Measurements from ENCODE around the gene ANKRD17. TPM values are rescaled to one million over a fixed set of nuclear protein-coding genes. Genes with fewer than 3 reads are reported as not detected.

The ANKRD17 gene
- polyA plus RNA-seq, 1 of the 3 experiments (the other 2 are of a cell fraction) = 25.6 TPM

DNA sequence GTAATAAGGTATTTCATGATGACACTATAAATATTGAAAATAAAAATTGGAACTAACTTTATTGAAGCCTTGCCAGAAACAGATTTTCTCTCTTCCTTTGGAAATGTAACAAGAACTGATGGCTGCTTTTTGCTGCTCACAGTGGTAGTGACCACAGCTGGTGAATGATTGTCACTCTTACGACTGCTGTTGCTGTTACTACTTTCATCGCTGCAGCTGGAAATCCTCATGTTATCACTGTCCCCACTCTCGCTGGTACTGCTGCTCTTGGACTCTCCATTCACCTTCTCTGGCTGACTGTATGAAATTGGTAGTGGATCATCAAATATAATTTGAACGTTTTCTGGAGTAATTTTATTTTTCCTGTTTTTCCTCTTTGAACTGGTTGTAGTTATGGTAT, 160.6 kb downstream of the ANKRD17 start (continued):
- TF ChIP-seq IRF3 (IDR thresholded peaks at IDR 0.05; ENCODE audit: low read depth, low read length) = no peak
- TF ChIP-seq FOSL2 (IDR thresholded peaks at IDR 0.05; ENCODE audit: borderline replicate concordance, low read depth) = no peak
- no peak for TF ChIP-seq TEAD4 (IDR thresholded peaks at IDR 0.05; ENCODE audit: borderline replicate concordance, insufficient read depth)
- no peak for TF ChIP-seq RCOR1 (IDR thresholded peaks at IDR 0.05; ENCODE audit: low read length)
- no peak for TF ChIP-seq GATA2 (CRISPR knock-in tag; IDR thresholded peaks at IDR 0.05)
- TF ChIP-seq ZBTB33 (IDR thresholded peaks at IDR 0.05; ENCODE audit: borderline replicate concordance, low read depth) = no peak
- TF ChIP-seq, protein P1, sequence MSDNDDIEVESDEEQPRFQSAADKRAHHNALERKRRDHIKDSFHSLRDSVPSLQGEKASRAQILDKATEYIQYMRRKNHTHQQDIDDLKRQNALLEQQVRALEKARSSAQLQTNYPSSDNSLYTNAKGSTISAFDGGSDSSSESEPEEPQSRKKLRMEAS (IDR thresholded peaks at IDR 0.05; ENCODE audit: low read depth) = no peak

DNA sequence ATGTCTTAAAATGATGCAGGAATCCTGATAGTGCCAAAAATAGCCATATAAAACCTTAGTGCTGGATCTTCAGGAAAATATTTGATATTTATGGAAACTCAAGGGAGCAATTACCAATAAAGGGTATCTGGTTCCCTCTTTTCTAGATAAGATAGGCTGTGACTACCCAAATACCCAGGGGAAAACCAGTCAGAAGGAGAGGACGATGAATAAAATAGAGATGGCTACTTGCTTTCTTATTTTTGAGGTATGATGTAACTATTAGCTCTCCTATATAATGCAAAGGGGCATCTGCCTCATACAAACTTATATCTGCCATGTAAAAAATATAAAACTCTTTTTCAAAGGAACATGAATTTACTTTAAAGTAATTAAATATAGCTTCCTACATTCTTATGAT, 165.7 kb downstream of the ANKRD17 start:
- Histone ChIP-seq H3K27me3 (ENCODE audit: insufficient read depth) (no peaks in the 10 kb centered on the region), H3K4me2 (no peak overlapping the region), H3K9me2 (no peaks in the 10 kb centered on the region), H3F3A (replicated peaks; ENCODE audit: insufficient read depth) (peaks cover 21% of the 10 kb centered on the region), H2AFZ (ENCODE audit: low read depth) (no peak overlapping the region), H3K9ac (no peak overlapping the region), H3K79me2 (ENCODE audit: insufficient read depth) (peaks cover 9% of the 10 kb centered on the region), H3K9me3 (no peaks in the 10 kb centered on the region), H3K36me3 (replicated peaks in 1 of 2; ENCODE audit: control insufficient read depth in 1 of 2, insufficient read depth in 2 of 2, low read length in 1 of 2) (peaks cover 60 to 86% of the 10 kb centered on the region in 2 experiments), H3K4me3 (ENCODE audit: low read depth in 2 of 2, low read length in 1 of 2) (no peak overlapping the region), H4K20me1 (ENCODE audit: insufficient read depth) (no peaks in the 10 kb centered on the region), H3K4me1 (ENCODE audit: control insufficient read depth in 1 of 2, insufficient read depth in 2 of 2, low read depth in 1 of 2, low read length in 1 of 2) (no peaks in the 10 kb centered on the region), H3K27ac (ENCODE audit: low read depth in 2 of 2, low read length in 1 of 2) (no peak overlapping the region)
- no peak for TF ChIP-seq EP300 (IDR thresholded peaks at IDR 0.05; ENCODE audit: borderline replicate concordance in 1 of 2, low read depth in 1 of 2, low read length in 1 of 2)
- TF ChIP-seq EZH2phosphoT487 (IDR thresholded peaks at IDR 0.05; ENCODE audit: borderline replicate concordance, low read depth) = no peak
- no peak for TF ChIP-seq FOSL2 (IDR thresholded peaks at IDR 0.05; ENCODE audit: borderline replicate concordance, low read depth)
- TF ChIP-seq CHD2 (IDR thresholded peaks at IDR 0.05; ENCODE audit: low read length, partially characterized antibody) = no peak
- TF ChIP-seq, protein P2, sequence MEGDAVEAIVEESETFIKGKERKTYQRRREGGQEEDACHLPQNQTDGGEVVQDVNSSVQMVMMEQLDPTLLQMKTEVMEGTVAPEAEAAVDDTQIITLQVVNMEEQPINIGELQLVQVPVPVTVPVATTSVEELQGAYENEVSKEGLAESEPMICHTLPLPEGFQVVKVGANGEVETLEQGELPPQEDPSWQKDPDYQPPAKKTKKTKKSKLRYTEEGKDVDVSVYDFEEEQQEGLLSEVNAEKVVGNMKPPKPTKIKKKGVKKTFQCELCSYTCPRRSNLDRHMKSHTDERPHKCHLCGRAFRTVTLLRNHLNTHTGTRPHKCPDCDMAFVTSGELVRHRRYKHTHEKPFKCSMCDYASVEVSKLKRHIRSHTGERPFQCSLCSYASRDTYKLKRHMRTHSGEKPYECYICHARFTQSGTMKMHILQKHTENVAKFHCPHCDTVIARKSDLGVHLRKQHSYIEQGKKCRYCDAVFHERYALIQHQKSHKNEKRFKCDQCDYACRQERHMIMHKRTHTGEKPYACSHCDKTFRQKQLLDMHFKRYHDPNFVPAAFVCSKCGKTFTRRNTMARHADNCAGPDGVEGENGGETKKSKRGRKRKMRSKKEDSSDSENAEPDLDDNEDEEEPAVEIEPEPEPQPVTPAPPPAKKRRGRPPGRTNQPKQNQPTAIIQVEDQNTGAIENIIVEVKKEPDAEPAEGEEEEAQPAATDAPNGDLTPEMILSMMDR (IDR thresholded peaks at IDR 0.05) = no peak
- TF ChIP-seq, protein P1 (IDR thresholded peaks at IDR 0.05; ENCODE audit: low read depth) = no peak
- no peak for TF ChIP-seq PBX3 (IDR thresholded peaks at IDR 0.05)
- no peak for TF ChIP-seq POLR2AphosphoS5 (IDR thresholded peaks at IDR 0.05; ENCODE audit: low read depth, low read length)
- no peak for TF ChIP-seq NFIC (IDR thresholded peaks at IDR 0.05; ENCODE audit: borderline replicate concordance)
- TF ChIP-seq FOXJ3 (CRISPR knock-in tag; IDR thresholded peaks at IDR 0.05) = no peak
- no peak for TF ChIP-seq JUND (IDR thresholded peaks at IDR 0.05)
- no peak for TF ChIP-seq RXRA (IDR thresholded peaks at IDR 0.05; ENCODE audit: borderline replicate concordance, low read depth)
- no peak for TF ChIP-seq USF2 (IDR thresholded peaks at IDR 0.05; ENCODE audit: borderline replicate concordance, low read depth, low read length)
- TF ChIP-seq RFX5 (IDR thresholded peaks at IDR 0.05; ENCODE audit: low read length) = no peak
- no peak for TF ChIP-seq MEF2A (IDR thresholded peaks at IDR 0.05; ENCODE audit: borderline replicate concordance, low read depth)
- no peak for DNase-seq
- WGBS (ENCODE audit: low lambda C conversion rate) = 96% methylated on average over 1 of the region's 1 CpG
- CTCF ChIA-PET = no interaction called here
- POLR2A ChIA-PET = no interaction called here

All from SK-N-SH (cell line).